IMR-90 (cell line): ENCODE measurements around the gene DSCAML1. TPM values are rescaled to one million over a fixed set of nuclear protein-coding genes. Genes with fewer than 3 reads are reported as not detected.

Source experiments
- ATAC-seq: fragments of 200-7000 bp; cut with Tn5 transposase; 2 replicates; pipeline ENCODE4 v1.9.1; 2020; ENCODE audit warnings: low read depth, mild to moderate bottlenecking, moderate library complexity
- BruUV-seq: library from RNA; stranded (reverse); fragments of 400-500 nt; replicated peaks from 2 replicates; lab custom pipeline; 2021; lab: Mats Ljungman, UMichigan
- CTCF ChIA-PET: fragments of 300-600 bp; formaldehyde crosslinking; extraction: SDS; loops from one replicate; lab custom pipeline; 2021; ENCODE audit warnings: antibody characterized with exemption; lab: Yijun Ruan, JAX
- POLR2A ChIA-PET: fragments of 300-600 bp; sonication (Branson Sonifier 250); formaldehyde crosslinking; loops from one replicate; lab custom pipeline; 2022; ENCODE audit warnings: antibody characterized with exemption; ENCODE audit not compliant: unreplicated experiment; lab: Charles Lee
- DNase-seq: peaks from one replicate; pipeline ENCODE4 v3.0.0; 2013
- H2AFZ ChIP-seq: replicated peaks from 2 replicates; pipeline ENCODE3; 2013; ENCODE audit warnings: low read length, mild to moderate bottlenecking; ENCODE audit not compliant: poor library complexity
- H2AK5ac ChIP-seq: 2 replicates; pipeline ENCODE4 v1.6.1; 2013; ENCODE audit warnings: low read depth, low read length, inconsistent platforms
- H2AK9ac ChIP-seq: replicated peaks from 2 replicates; pipeline ENCODE3; 2013; ENCODE audit warnings: mild to moderate bottlenecking, low read depth, low read length, moderate library complexity; ENCODE audit not compliant: poor library complexity
- H2BK120ac ChIP-seq: 2 replicates; pipeline ENCODE4 v1.6.1; 2013; ENCODE audit warnings: low read depth, low read length, inconsistent platforms
- H2BK15ac ChIP-seq: 3 replicates; pipeline ENCODE4 v1.6.1; 2013; ENCODE audit warnings: low read depth, low read length, inconsistent platforms
- H2BK20ac ChIP-seq: 2 replicates; pipeline ENCODE4 v1.6.1; 2013; ENCODE audit warnings: low read depth, mild to moderate bottlenecking, inconsistent platforms, low read length, moderate library complexity
- H2BK5ac ChIP-seq: 2 replicates; pipeline ENCODE4 v1.6.1; 2013; ENCODE audit warnings: mild to moderate bottlenecking, low read depth, low read length, inconsistent platforms; ENCODE audit not compliant: poor library complexity, severe bottlenecking
- H3K14ac ChIP-seq: replicated peaks from 2 replicates; pipeline ENCODE4 v1.6.1; 2013; ENCODE audit warnings: low read depth, low read length, inconsistent platforms
- H3K18ac ChIP-seq: 2 replicates; pipeline ENCODE4 v1.6.1; 2013; ENCODE audit warnings: low read depth, low read length, control low read depth
- H3K23ac ChIP-seq: 2 replicates; pipeline ENCODE4 v1.6.1; 2013; ENCODE audit warnings: low read depth, low read length, inconsistent platforms
- H3K27ac ChIP-seq: 2 replicates; pipeline ENCODE4 v1.5.1; 2013; ENCODE audit warnings: mild to moderate bottlenecking, control low read depth, low read length; ENCODE audit not compliant: insufficient read depth
- H3K27me3 ChIP-seq: 2 replicates; pipeline ENCODE4 v1.6.1; 2013; ENCODE audit warnings: low read length; ENCODE audit not compliant: control insufficient read depth, insufficient read depth
- H3K36me3 ChIP-seq: 2 replicates; pipeline ENCODE4 v1.6.1; 2013; ENCODE audit warnings: low read length, mixed read lengths; ENCODE audit not compliant: control insufficient read depth, insufficient read depth
- H3K4ac ChIP-seq: 2 replicates; pipeline ENCODE4 v1.6.1; 2013; ENCODE audit warnings: low read depth, low read length, inconsistent platforms
- H3K4me1 ChIP-seq: 2 replicates; pipeline ENCODE4 v1.6.1; 2013; ENCODE audit warnings: low read length, mixed read lengths; ENCODE audit not compliant: control insufficient read depth, insufficient read depth
- H3K4me2 ChIP-seq: 2 replicates; pipeline ENCODE4 v1.6.1; 2013; ENCODE audit warnings: low read depth, mild to moderate bottlenecking, control low read depth, low read length, moderate library complexity
- H3K4me3 ChIP-seq: 2 replicates; pipeline ENCODE4 v1.5.1; 2013; ENCODE audit warnings: low read depth, mild to moderate bottlenecking, control low read depth, low read length, moderate library complexity; ENCODE audit not compliant: insufficient read depth
- H3K56ac ChIP-seq: 2 replicates; pipeline ENCODE4 v1.6.1; 2013; ENCODE audit warnings: low read length, inconsistent platforms; ENCODE audit not compliant: insufficient read depth; ENCODE audit errors: extremely low read depth
- H3K79me1 ChIP-seq, 2 experiments: 2 replicates each; pipeline ENCODE4 v1.6.1; 2013; ENCODE audit warnings: low read length in 2 of 2, inconsistent platforms in 1 of 2, low read depth in 1 of 2
- H3K9ac ChIP-seq: 2 replicates; pipeline ENCODE4 v1.6.1; 2013; ENCODE audit warnings: low read depth, low read length, control low read depth
- H3K9me1 ChIP-seq: 2 replicates; pipeline ENCODE4 v1.6.1; 2013; ENCODE audit warnings: low read length, inconsistent platforms; ENCODE audit not compliant: insufficient read depth
- H3K9me3 ChIP-seq: 2 replicates; pipeline ENCODE4 v1.6.1; 2013; ENCODE audit warnings: low read length; ENCODE audit not compliant: control insufficient read depth, insufficient read depth
- H4K20me1 ChIP-seq: 2 replicates; pipeline ENCODE4 v1.6.1; 2013; ENCODE audit warnings: low read length, inconsistent platforms; ENCODE audit not compliant: insufficient read depth
- H4K5ac ChIP-seq: 2 replicates; pipeline ENCODE4 v1.6.1; 2013; ENCODE audit warnings: mild to moderate bottlenecking, low read depth, low read length, control low read depth
- H4K8ac ChIP-seq, 2 experiments: 2 replicates each; pipeline ENCODE4 v1.6.1; 2013; ENCODE audit warnings: low read depth in 2 of 2, low read length in 2 of 2, control low read depth in 1 of 2, inconsistent platforms in 1 of 2
- H4K91ac ChIP-seq: 2 replicates; pipeline ENCODE4 v1.6.1; 2013; ENCODE audit warnings: low read depth, low read length, inconsistent platforms; ENCODE audit not compliant: insufficient read depth
- CEBPB ChIP-seq: IDR thresholded peaks from 2 replicates; pipeline ENCODE4 v1.6.1; 2012; ENCODE audit warnings: low read depth, low read length, improper control_type of control experiment
- CHD1 ChIP-seq: IDR thresholded peaks from 2 replicates; pipeline ENCODE4 v1.6.1; 2012; ENCODE audit warnings: low read depth, low read length, improper control_type of control experiment
- ELK1 ChIP-seq: fragments of 150-350 bp; IDR thresholded peaks from 2 replicates; pipeline ENCODE4 v1.6.1; 2016; ENCODE audit warnings: low read depth, mild to moderate bottlenecking, low read length, moderate library complexity, borderline replicate concordance
- FOS ChIP-seq: fragments of 150-350 bp; IDR thresholded peaks from 2 replicates; pipeline ENCODE4 v1.6.1; 2016; ENCODE audit warnings: low read depth, low read length
- MAZ ChIP-seq: IDR thresholded peaks from 2 replicates; pipeline ENCODE4 v1.6.1; 2012; ENCODE audit warnings: low read depth, mild to moderate bottlenecking, low read length, improper control_type of control experiment, moderate library complexity, borderline replicate concordance
- NFE2L2 ChIP-seq: fragments of 150-350 bp; IDR thresholded peaks from 2 replicates; pipeline ENCODE4 v1.6.1; 2016; ENCODE audit warnings: low read depth, mild to moderate bottlenecking, low read length
- RAD21 ChIP-seq: IDR thresholded peaks from 2 replicates; pipeline ENCODE4 v1.6.1; 2012; ENCODE audit warnings: low read length, improper control_type of control experiment
- USF2 ChIP-seq: fragments of 150-350 bp; IDR thresholded peaks from 2 replicates; pipeline ENCODE4 v1.6.1; 2017; ENCODE audit warnings: mild to moderate bottlenecking, antibody characterized with exemption, low read length, low read depth
- WGBS, 2 experiments: methylation state at CpG; one replicate each; pipeline versions ENCODE4 v1.1.5 to v1.1.7; 2013; ENCODE audit warnings: missing lambda C conversion rate in 2 of 2; ENCODE audit not compliant: insufficient read length in 1 of 2; ENCODE audit errors: extremely low coverage in 2 of 2; 5-methylcytosine and 5-hydroxymethylcytosine counted together
- dilution Hi-C: fragments of 300-500 bp; cut with HindIII; formaldehyde crosslinking; loops from one replicate; pipeline ENCODE4 v1.14.3; 2018; ENCODE audit warnings: low sequenced_read_pairs; ENCODE audit not compliant: unreplicated experiment
- in situ Hi-C: fragments of 300-500 bp; cut with MboI; formaldehyde crosslinking; loops from 3 replicates; pipeline ENCODE4 v1.14.3; 2019; ENCODE audit warnings: low sequenced_read_pairs, inconsistent platforms, mixed read lengths
- intact Hi-C: fragments of 100-400 bp; cut with micrococcal nuclease; formaldehyde crosslinking; loops from 2 replicates; pipeline ENCODE4 v1.10.0; 2022
- polyA plus RNA-seq, 3 experiments: library from polyadenylated mRNA; depleted of rRNA; stranded (reverse); fragments of >200 nt; gene quantifications; 2 replicates each; pipeline ENCODE4 v1.2.3, GENCODE V29; 2012; ENCODE audit warnings: low replicate concordance in 1 of 3
- total RNA-seq: library from RNA; depleted of rRNA; stranded (reverse); fragments of >200 nt; gene quantifications from 2 replicates; pipeline ENCODE4 v1.2.3, GENCODE V29; 2012
- TF ChIP-seq, protein P1 (sequence below): conservative IDR thresholded peaks from 2 replicates; pipeline ENCODE4 v1.5.1; 2012; ENCODE audit warnings: mild to moderate bottlenecking, low read depth, low read length, improper control_type of control experiment

Gene DSCAML1
- total and polyA plus RNA-seq, 2 of the 4 experiments (the other 2 are of a cell fraction): not detected

- Histone ChIP-seq H3K79me1 (no peaks in the 10 kb centered on the region), H3K4me1 (no peaks in the 10 kb centered on the region), H3K27ac (no peak overlapping the region), H3K36me3 (no peaks in the 10 kb centered on the region), H4K91ac (no peak overlapping the region), H2BK120ac (no peak overlapping the region), H3K4ac (no peak overlapping the region), H3K56ac (no peak overlapping the region), H3K18ac (no peak overlapping the region), H4K8ac (no peak overlapping the region), H4K5ac (no peak overlapping the region), H4K20me1 (no peaks in the 10 kb centered on the region), H3K4me3 (no peak overlapping the region), H2BK5ac (no peak overlapping the region), H2BK15ac (no peak overlapping the region), H2AFZ (no peak overlapping the region), H2BK20ac (no peak overlapping the region), H3K9me1 (no peaks in the 10 kb centered on the region), H3K27me3 (peaks cover 7% of the 10 kb centered on the region; the same call in 1 of the 2 replicates), H3K14ac (no peak overlapping the region), H2AK5ac (no peak overlapping the region), H3K9ac (no peak overlapping the region), H2AK9ac (no peak overlapping the region), H3K9me3 (no peaks in the 10 kb centered on the region), H3K23ac (no peak overlapping the region), H3K4me2 (no peak overlapping the region)
- dilution Hi-C loops: no loop called here
- CTCF ChIA-PET: no interaction called here
- POLR2A ChIA-PET: no interaction called here
- BruUV-seq: no TSS peak
- TF ChIP-seq CHD1 (no peak), CEBPB (no peak), NFE2L2 (no peak), USF2 (no peak), MAZ (no peak), FOS (no peak), RAD21 (no peak), ELK1 (no peak)
- TF ChIP-seq, protein P1, sequence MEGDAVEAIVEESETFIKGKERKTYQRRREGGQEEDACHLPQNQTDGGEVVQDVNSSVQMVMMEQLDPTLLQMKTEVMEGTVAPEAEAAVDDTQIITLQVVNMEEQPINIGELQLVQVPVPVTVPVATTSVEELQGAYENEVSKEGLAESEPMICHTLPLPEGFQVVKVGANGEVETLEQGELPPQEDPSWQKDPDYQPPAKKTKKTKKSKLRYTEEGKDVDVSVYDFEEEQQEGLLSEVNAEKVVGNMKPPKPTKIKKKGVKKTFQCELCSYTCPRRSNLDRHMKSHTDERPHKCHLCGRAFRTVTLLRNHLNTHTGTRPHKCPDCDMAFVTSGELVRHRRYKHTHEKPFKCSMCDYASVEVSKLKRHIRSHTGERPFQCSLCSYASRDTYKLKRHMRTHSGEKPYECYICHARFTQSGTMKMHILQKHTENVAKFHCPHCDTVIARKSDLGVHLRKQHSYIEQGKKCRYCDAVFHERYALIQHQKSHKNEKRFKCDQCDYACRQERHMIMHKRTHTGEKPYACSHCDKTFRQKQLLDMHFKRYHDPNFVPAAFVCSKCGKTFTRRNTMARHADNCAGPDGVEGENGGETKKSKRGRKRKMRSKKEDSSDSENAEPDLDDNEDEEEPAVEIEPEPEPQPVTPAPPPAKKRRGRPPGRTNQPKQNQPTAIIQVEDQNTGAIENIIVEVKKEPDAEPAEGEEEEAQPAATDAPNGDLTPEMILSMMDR: no peak
- DNase-seq: peak; percentile 32
- ATAC-seq: no peak
- in situ Hi-C loops: no loop called here
- intact Hi-C loops: no loop called here
- WGBS, 2 experiments: no CpG with 5 or more reads among the region's 7 CpGs
These were observed 199.9 kb downstream of the DSCAML1 start for GRCh38 chr11:117597071-117597470.
